Measurements from ENCODE around the gene SEC16B.

SEC16B gene

DNA sequence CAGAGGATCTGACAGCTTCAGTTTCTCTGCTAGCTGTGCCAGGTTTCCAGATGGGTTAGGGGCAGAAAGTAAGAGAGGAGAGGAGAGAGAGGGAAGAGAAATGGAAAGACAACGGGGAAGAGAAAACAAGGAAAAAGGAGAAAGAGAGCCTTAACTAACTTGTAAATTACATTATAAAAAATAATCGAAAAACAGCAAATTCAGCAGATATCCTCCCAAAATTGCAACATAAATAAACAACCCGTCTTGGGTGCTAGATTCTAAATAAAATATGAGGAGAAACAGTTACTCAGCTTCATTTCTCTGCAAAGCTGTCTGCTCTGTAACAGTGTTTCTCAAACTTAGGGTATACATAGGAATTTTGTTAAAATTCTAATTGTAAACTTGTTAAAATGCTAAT is 29.2 kb downstream of the SEC16B start:
- FAIRE-seq (no peak), DNase-seq (ENCODE audit: insufficient read length, low spot score) (no peak)
- TF ChIP-seq POLR2A (IDR thresholded peaks at IDR 0.05; ENCODE audit: low read depth, low read length) = no peak

GRCh38 chr1:177937931-177938330 is 31.9 kb downstream of the SEC16B start:
- FAIRE-seq = no peak
- no peak for DNase-seq (ENCODE audit: insufficient read length, low spot score)
- no peak for TF ChIP-seq POLR2A (IDR thresholded peaks at IDR 0.05; ENCODE audit: low read depth, low read length)

GRCh38 chr1:177937174-177937770 is 32.6 kb downstream of the SEC16B start:
- TF ChIP-seq POLR2A (IDR thresholded peaks at IDR 0.05; ENCODE audit: low read depth, low read length) = no peak
- FAIRE-seq (no peak), DNase-seq (ENCODE audit: insufficient read length, low spot score) (no peak)

DNA sequence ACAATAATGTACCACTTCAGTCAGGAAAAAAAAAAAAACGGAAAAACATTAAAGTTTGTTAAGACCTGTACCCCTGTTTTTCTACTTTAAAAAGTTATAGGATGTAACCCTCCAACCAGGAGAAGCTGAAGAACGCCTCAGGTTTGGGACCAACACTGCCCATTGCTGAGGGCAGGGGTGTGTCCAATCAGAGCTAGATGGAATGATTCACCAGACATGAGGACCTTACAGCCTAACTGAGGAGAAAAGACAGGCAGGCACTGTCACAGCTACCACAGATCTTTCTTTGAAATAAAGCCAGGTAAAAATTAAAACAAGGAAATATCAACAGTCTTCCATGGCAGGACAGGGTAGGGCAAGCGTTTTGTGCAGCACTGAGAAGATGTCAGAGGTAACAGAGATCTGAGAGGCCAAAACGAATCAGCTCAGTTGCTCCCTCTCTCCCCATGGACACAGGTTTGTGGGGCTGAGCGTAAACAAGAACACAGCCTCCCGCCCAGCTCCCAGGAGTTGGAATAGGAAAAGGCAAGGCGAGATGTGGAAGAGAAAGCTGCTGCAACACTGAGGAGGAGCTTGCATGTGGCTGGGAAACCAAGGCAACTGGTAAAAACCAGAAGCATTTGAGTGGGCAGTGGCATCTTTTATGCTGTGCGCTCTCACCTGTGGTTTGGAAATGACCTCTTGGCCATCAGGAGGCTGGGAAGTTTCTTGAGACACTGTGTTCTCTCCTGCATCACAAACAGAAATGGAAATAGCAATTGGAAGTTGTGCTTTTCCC is 34.0 kb downstream of the SEC16B start:
- TF ChIP-seq POLR2A (IDR thresholded peaks at IDR 0.05; ENCODE audit: low read depth, low read length) = no peak
- DNase-seq (ENCODE audit: insufficient read length, low spot score) = no peak
- FAIRE-seq = no peak

DNA sequence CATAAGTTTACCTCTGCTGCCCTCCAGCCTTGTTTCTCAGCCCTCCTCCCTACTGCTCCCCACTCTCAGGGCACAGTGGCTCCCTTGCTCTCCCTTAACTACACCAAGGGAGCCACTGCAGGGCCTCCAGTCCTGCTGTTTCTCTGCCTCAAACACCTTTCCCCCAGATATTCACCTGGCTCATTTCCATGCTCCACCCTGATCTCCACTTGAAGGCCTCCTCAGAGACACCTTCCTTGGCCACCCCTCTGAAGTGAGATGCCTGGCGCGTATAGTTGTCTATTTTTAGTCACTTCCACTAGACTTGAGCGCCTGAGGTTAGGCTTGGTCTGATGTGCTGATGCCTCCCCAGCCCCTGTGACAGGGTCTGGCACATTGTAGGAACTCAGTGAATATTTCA is 34.9 kb downstream of the SEC16B start:
- no peak for FAIRE-seq
- TF ChIP-seq POLR2A (IDR thresholded peaks at IDR 0.05; ENCODE audit: low read depth, low read length) = no peak

DNA sequence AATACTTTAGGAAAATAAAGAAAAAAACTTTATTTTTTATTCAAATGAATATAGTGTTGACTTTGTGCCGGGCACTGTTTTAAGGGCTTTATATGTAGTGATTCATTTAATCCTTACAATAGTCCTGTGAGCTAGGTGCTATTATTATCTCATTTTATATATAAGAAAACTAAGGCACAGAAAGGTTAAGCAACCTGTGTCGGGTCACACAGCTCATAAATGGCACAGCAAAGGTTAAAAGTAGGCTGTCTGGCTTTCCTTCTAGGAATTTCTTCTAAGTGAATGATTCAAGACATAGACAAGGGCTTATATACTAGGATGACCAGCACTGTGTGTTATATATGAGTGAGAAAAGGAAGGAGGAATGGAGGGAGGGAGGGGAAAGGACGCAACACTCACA is 35.4 kb downstream of the SEC16B start:
- FAIRE-seq (no peak), DNase-seq (ENCODE audit: insufficient read length, low spot score) (no peak)
- TF ChIP-seq POLR2A (IDR thresholded peaks at IDR 0.05; ENCODE audit: low read depth, low read length) = no peak

More for the DNA sequence above, 34.9 kb downstream of the SEC16B start:
- DNase-seq (ENCODE audit: insufficient read length, low spot score) = no peak

- DNase-seq (ENCODE audit: insufficient read length, low spot score) (no peak), FAIRE-seq (no peak)
- no peak for TF ChIP-seq POLR2A (IDR thresholded peaks at IDR 0.05; ENCODE audit: low read depth, low read length)
These were observed 36.0 kb downstream of the SEC16B start for GRCh38 chr1:177933881-177934280.

DNA sequence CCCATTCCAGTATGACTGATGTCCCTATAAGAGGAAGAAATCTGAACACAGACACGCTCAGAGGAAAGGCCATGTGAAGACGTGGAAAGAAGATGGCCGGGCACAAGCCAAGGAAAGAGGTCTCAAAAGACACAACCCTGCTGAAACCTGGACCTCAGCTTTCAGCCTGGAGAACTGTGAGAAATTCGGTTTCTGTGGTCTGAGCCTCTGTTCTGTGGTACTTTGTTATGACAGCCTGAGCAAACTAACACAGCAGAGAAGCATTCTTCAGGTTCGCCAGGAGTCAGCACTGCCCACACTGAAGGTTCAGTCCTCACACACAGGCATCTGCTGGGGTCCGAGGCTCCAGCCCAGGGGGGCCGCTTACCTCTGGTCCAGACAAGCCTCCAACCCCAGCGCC is 37.7 kb downstream of the SEC16B start:
- no peak for TF ChIP-seq POLR2A (IDR thresholded peaks at IDR 0.05; ENCODE audit: low read depth, low read length)
- FAIRE-seq (no peak), DNase-seq (ENCODE audit: insufficient read length, low spot score) (no peak)

DNA sequence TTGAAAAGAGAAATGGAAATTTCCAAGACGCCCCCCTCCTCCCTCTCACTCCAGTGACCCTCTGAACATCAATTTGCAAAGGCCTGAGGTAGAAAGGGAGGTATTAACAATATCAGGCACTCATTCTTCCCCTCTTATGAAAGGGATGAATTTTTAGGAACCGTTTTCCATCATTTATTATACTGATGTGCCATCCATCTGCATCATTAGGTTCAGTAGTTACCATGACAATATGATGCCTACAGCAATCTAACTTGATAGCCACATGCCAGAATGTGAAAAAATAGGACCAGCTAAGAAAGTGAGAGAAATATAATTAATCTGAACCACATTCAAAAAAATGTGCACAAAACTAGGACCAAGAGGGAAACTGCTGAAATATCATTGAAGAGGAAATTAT is 40.9 kb downstream of the SEC16B start:
- no peak for TF ChIP-seq POLR2A (IDR thresholded peaks at IDR 0.05; ENCODE audit: low read depth, low read length)
- no peak for DNase-seq (ENCODE audit: insufficient read length, low spot score)
- FAIRE-seq = no peak

DNA sequence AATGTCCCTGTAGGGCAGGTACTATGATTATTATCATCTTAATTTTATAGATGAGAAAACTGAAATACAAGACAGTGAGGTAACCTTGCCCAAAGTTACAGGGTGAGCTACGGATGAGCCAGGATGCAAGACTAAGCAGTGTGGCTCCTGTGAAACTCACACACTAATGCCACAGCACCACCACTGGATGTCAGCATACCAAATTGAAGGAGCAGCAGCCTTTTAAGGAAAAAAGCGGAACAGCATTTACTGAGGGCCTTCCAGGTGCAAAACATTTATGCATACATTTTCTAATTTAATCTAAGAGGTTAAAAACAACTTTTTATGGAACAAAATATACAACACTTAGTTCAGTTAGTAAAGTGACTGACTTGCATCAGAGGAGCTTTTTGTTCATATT is 41.7 kb downstream of the SEC16B start:
- no peak for TF ChIP-seq POLR2A (IDR thresholded peaks at IDR 0.05; ENCODE audit: low read depth, low read length)
- DNase-seq (ENCODE audit: insufficient read length, low spot score) (no peak), FAIRE-seq (no peak)

GRCh38 chr1:177927021-177927596 is 42.7 kb downstream of the SEC16B start:
- peak; percentile 40 for DNase-seq (ENCODE audit: insufficient read length, low spot score)
- peak; percentile 58 for FAIRE-seq
- TF ChIP-seq POLR2A (IDR thresholded peaks at IDR 0.05; ENCODE audit: low read depth, low read length) = no peak

- FAIRE-seq (no peak), DNase-seq (ENCODE audit: insufficient read length, low spot score) (no peak)
- TF ChIP-seq POLR2A (IDR thresholded peaks at IDR 0.05; ENCODE audit: low read depth, low read length) = no peak
These were observed 43.7 kb downstream of the SEC16B start for GRCh38 chr1:177926201-177926600.

DNA sequence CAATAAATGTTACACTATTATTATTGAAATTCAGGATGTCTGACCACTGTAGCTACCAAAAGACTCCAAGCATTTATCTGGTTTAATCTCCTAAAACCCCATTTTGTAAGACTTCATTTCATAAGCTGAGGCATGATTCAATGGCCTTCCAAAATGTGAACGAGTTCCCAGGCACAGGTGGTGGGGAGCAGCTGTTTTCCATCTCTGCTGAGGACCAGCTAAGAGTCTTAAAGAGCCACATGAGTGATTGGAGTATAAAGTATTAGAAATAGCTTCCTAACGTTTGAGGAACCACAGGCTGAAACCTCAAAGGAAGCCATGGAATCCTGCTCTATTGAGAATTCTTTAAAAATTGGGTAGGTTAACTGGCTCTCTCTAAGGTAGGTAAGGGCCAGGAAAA is 44.9 kb downstream of the SEC16B start:
- no peak for TF ChIP-seq POLR2A (IDR thresholded peaks at IDR 0.05; ENCODE audit: low read depth, low read length)
- DNase-seq (ENCODE audit: insufficient read length, low spot score) (no peak), FAIRE-seq (no peak)

- no peak for TF ChIP-seq POLR2A (IDR thresholded peaks at IDR 0.05; ENCODE audit: low read depth, low read length)
- FAIRE-seq (no peak), DNase-seq (ENCODE audit: insufficient read length, low spot score) (no peak)
These were observed 46.4 kb downstream of the SEC16B start for GRCh38 chr1:177923441-177923840.

- FAIRE-seq = no peak
- DNase-seq (ENCODE audit: insufficient read length, low spot score) = no peak
- TF ChIP-seq POLR2A (IDR thresholded peaks at IDR 0.05; ENCODE audit: low read depth, low read length) = no peak
These were observed 47.6 kb downstream of the SEC16B start for GRCh38 chr1:177922209-177922608.

All from H54 (cell line).